GM18867 (cell line): ENCODE data around the gene SHROOM3.
A peak's percentile ranks its signal among the peaks of the same experiment; 100 is the strongest.

Source experiments
- ATAC-seq: cut with Tn5 transposase; IDR thresholded peaks from one replicate; pipeline ENCODE4 v1.9.1; 2021; ENCODE audit warnings: mild to moderate bottlenecking, moderate library complexity; ENCODE audit not compliant: unreplicated experiment

Gene SHROOM3

GRCh38 chr4:76536373-76536689 is 101.3 kb downstream of the SHROOM3 start:
- ATAC-seq, result no peak

GRCh38 chr4:76538296-76538695 is 103.3 kb downstream of the SHROOM3 start:
- ATAC-seq, result no peak

GRCh38 chr4:76539979-76540378 is 105.0 kb downstream of the SHROOM3 start:
- ATAC-seq, result no peak

- ATAC-seq, result no peak
Observed at GRCh38 chr4:76540486-76540885, 105.5 kb downstream of the SHROOM3 start.

- no peak for ATAC-seq
Observed at GRCh38 chr4:76543378-76543777, 108.3 kb downstream of the SHROOM3 start.

GRCh38 chr4:76544725-76545124 is 109.7 kb downstream of the SHROOM3 start:
- no peak for ATAC-seq

- no peak for ATAC-seq
Observed at GRCh38 chr4:76545226-76545884, 110.3 kb downstream of the SHROOM3 start.

GRCh38 chr4:76546327-76546726 is 111.3 kb downstream of the SHROOM3 start:
- no peak for ATAC-seq

GRCh38 chr4:76546759-76547742 is 112.0 kb downstream of the SHROOM3 start:
- no peak for ATAC-seq

GRCh38 chr4:76548704-76549103 is 113.7 kb downstream of the SHROOM3 start:
- ATAC-seq, result no peak

GRCh38 chr4:76549765-76550164 is 114.7 kb downstream of the SHROOM3 start:
- no peak for ATAC-seq

- no peak for ATAC-seq
Observed at GRCh38 chr4:76550966-76551780, 116.1 kb downstream of the SHROOM3 start.

- no peak for ATAC-seq
Observed at GRCh38 chr4:76554630-76555029, 119.6 kb downstream of the SHROOM3 start.

GRCh38 chr4:76556452-76556851 is 121.4 kb downstream of the SHROOM3 start:
- ATAC-seq, result no peak

- ATAC-seq, result no peak
Observed at GRCh38 chr4:76558396-76559235, 123.6 kb downstream of the SHROOM3 start.

- ATAC-seq, result no peak
Observed at GRCh38 chr4:76559236-76560071, 124.4 kb downstream of the SHROOM3 start.

GRCh38 chr4:76562161-76562560 is 127.1 kb downstream of the SHROOM3 start:
- no peak for ATAC-seq

GRCh38 chr4:76562836-76563453 is 127.9 kb downstream of the SHROOM3 start:
- peak; percentile 20 for ATAC-seq

GRCh38 chr4:76563454-76564122 is 128.6 kb downstream of the SHROOM3 start:
- peak; percentile 52 for ATAC-seq
